ENCODE results near the gene TPSAB1. TPM values are rescaled to one million over a fixed set of nuclear protein-coding genes. Genes with fewer than 3 reads are reported as not detected.
"Not testable (repeated sequence)": the region's sequence is repeated elsewhere in the genome, so short reads cannot be mapped to it uniquely, and the experiment has no call there.

Gene TPSAB1
- polyA plus RNA-seq, 3 donors from 2014 or later: not detected

DNA sequence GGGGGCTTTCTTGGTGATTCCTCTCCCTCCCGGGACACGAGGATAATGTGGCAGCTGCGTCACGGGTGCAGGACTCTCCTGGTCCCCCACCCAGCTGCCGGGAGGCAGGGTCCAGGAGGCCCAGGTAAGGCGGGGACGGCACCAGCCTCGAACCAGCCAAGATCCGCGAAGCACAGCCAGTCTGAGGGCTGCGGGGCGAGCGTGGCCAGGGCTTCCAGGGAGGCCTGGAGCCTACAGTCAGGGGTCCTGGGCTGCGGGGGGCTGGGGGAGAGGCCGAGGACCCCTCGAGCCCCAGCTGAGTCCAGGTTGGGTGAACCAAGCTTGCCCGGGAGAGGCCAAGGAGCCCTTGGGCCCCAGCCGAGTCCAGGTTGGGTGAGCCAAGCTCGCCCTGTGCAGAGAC, 25.3 kb downstream of the TPSAB1 start:
- DNase-seq: no peak
- Mint-ChIP-seq H3K9me3 (no peaks in the 10 kb centered on the region), H3K27me3 (ENCODE audit: low read depth in 3 of 3) (peaks cover 2 to 3% (median 3%) of the 10 kb centered on the region in 3 donors), H3K4me3 (no peak overlapping the region), H3K36me3 (no peaks in the 10 kb centered on the region), H3K4me1 (no peaks in the 10 kb centered on the region), H3K27ac (no peak overlapping the region)

DNA sequence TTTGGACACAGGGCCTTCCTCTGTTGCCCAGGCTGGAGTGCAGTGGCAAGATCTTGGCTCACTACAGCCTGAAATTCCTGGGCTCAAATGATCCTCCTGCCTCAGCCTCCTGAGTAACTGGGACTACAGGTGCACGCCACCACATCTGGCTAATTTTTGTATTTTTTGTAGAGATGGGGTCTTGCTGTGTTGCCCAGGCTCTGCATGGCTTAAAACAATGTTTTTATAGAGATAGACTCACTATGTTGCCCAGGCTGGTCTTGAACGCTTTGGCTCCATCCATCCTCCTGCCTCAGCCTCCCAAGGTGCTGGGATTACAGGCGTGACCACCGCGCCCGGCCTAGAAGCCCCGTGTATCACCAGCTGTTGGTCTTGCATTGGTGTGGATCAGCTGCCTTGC, 28.9 kb downstream of the TPSAB1 start:
- H3K9me3 Mint-ChIP-seq; H3K27me3 Mint-ChIP-seq (ENCODE audit: low read depth in 3 of 3); H3K4me3 Mint-ChIP-seq; DNase-seq; H3K27ac Mint-ChIP-seq; H3K36me3 Mint-ChIP-seq; H3K4me1 Mint-ChIP-seq: not testable (repeated sequence)

DNA sequence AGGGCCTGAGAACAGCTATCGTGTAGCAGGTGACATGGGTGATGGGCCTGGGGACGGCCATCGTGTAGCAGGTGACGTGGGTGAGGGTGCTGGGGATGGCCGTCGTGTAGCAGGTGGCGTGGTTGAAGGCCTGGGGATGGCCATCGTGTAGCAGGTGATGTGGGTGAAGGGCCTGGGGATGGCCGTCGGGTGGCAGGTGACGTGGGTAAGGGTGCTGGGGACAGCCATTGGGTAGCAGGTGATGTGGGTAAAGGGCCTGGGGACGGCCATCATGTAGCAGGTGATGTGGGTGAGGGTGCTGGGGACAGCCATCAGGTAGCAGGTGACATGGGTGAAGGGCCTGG, 30.8 kb downstream of the TPSAB1 start:
- no peaks in the 10 kb centered on the region for H3K36me3 Mint-ChIP-seq
- no peak for DNase-seq
- H3K4me1 Mint-ChIP-seq: peaks cover 0 to 5% of the 10 kb centered on the region in 2 donors
- H3K27me3 Mint-ChIP-seq (ENCODE audit: low read depth in 3 of 3): peaks cover 3 to 7% (median 5%) of the 10 kb centered on the region in 3 donors
- no peak overlapping the region for H3K27ac Mint-ChIP-seq
- no peak overlapping the region for H3K4me3 Mint-ChIP-seq
- no peaks in the 10 kb centered on the region for H3K9me3 Mint-ChIP-seq

DNA sequence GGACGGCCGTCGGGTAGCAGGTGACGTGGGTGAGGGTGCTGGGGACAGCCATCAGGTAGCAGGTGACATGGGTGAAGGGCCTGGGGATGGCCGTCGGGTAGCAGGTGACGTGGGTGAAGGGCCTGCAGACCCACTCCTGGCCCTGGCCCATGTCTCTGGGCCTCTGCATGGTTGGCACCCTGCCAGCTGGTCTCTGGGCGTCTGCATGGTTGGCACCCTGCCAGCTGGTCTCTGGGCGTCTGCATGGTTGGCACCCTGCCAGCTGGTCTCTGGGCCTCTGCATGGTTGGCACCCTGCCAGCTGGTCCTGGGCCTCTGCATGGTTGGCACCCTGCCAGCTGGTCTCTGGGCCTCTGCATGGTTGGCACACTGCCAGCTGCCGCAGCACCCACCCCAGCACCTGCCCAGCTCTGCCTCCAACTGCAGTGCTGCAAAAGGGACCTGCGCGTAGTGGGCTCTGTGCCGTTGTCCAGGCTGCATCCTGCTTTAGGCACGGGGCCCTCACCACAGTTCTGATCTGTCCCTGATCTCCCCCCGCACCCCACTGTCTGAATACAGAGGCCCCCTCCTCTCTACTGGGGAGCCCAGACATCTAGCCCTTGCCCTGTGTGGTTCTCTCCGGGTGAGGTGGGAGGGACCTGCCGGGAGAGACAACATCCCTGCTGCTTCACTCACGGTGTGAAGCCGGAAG, 31.4 kb downstream of the TPSAB1 start:
- not testable (repeated sequence) for H3K4me3 Mint-ChIP-seq; H3K27ac Mint-ChIP-seq; H3K9me3 Mint-ChIP-seq; H3K4me1 Mint-ChIP-seq; H3K27me3 Mint-ChIP-seq (ENCODE audit: low read depth in 3 of 3); H3K36me3 Mint-ChIP-seq
- peak in 1 of 3 donors; percentile 13 for DNase-seq

DNA sequence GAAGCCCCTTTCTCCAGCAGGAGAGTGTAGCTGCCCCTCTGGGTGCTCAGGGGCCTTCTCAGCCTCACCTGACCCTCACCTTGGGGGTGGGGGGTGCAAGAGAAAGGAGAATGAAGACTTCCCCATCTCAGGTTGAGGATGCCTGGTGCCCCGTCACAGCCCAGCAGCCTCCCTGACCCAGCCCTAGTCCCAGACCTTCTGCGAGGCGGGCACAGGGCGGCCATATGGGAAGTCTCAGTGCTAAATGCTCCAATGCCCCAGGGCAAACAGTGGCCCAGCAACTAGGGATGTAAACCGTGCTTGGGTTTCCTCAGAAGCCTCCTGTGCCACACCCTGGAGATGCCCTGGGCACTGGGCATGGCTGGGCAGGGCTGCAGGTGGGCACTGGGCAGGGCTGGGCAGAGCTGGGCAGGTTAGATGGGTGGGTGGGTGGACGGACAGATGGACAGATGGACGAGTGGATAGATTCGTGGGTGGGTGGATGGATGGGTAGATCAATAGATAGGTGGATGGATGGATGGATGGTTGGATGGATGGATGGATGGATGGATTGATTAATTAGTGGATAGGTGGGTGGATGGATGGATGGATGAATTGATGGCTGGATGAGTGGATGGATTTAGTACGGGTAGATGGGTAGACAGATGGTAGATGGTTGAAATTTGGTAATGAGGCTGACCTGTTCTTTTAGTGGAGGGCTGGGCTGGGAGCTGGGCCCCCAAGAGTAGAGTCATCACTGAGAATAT, 32.1 kb downstream of the TPSAB1 start:
- Mint-ChIP-seq H3K4me3 (no peak overlapping the region), H3K4me1 (peaks cover 0 to 5% of the 10 kb centered on the region in 2 donors), H3K27me3 (ENCODE audit: low read depth in 3 of 3) (peaks cover 2 to 7% (median 5%) of the 10 kb centered on the region in 3 donors), H3K27ac (peak overlapping the region in 1 of 6 donors; percentile 30), H3K36me3 (no peaks in the 10 kb centered on the region), H3K9me3 (no peaks in the 10 kb centered on the region)
- DNase-seq: no peak

DNA sequence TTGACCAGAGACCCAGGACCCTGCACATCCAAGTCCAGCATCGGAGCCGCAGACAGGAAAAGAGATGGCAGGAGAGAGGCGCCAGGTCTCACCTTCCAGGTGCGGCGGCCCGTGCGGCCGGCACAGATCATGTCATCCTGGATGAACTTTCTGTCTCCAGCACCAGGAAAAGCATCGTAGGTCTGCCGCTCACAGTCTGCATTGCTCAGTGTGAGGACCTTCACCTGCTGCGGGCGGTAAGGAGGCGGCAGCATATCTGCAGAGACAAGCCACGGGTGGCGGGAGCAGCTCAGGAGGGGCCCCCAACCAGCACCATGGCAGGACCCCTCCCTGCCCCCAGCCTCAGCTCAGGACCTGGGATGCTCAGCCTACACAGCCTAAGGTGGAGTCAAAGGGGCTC, 33.3 kb downstream of the TPSAB1 start:
- H3K4me3 Mint-ChIP-seq: no peak overlapping the region
- H3K27me3 Mint-ChIP-seq (ENCODE audit: low read depth in 3 of 3): peaks cover 2 to 7% (median 5%) of the 10 kb centered on the region in 3 donors
- H3K27ac Mint-ChIP-seq: no peak overlapping the region
- no peak for DNase-seq
- H3K4me1 Mint-ChIP-seq: peaks cover 0 to 5% of the 10 kb centered on the region in 2 donors
- H3K9me3 Mint-ChIP-seq: no peaks in the 10 kb centered on the region
- no peaks in the 10 kb centered on the region for H3K36me3 Mint-ChIP-seq

DNA sequence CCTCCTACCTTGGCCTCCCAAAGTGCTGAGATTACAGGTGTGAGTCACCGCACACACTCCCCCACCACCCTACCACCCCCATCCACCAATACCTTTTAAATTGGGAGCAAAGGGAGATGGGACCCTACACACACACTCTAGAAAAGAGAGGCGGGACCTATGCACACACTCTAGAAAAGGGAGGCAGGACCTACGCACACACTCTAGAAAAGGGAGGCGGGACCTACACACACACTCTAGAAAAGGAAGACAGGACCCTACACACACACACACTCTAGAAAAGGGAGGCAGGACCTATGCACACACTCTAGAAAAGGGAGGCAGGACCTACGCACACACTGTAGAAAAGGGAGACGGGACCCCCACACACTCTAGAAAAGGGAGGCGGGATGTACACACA, 34.3 kb downstream of the TPSAB1 start:
- DNase-seq: no peak
- Mint-ChIP-seq H3K27me3 (ENCODE audit: low read depth in 3 of 3) (peaks cover 2 to 7% (median 5%) of the 10 kb centered on the region in 3 donors), H3K36me3 (no peaks in the 10 kb centered on the region), H3K9me3 (no peaks in the 10 kb centered on the region), H3K4me3 (no peak overlapping the region), H3K27ac (no peak overlapping the region), H3K4me1 (peaks cover 0 to 5% of the 10 kb centered on the region in 2 donors)

DNA sequence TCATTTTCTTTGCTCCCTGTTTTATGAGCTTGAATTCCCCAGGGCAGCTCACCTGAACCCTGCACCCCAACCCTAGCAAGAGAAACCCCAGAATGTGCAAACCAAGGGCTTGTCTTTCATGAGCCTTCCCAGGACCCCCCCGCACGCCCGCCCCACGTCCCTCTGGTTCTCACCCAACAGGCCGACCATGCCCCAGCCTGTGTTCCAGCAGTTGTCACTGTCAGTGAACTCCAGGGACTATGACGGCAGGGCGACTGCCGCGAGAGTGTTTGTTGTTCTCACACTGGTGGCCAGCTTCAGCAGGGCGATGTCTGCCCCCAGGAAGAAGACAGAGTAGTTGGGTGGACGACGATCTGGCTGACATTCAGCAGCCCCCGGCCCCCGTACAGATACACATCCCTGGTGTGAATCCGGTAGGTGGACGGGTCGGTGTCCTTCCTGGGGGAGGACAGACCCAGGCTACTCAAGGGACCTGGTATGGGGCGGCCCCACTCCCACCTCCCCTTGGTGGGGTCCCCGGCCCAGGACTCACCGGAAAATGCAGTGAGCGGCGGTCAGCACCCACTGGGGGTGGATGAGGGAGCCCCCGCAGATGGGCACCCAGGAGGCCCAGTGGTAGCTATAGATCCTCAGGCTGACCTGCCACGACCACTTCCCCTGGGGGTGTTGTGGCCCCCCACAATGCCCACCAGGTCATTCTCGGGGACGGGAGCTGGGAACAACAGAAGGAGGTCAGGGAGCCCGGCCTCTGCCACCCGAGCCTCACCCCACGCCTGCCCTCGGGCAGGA, 35.5 kb downstream of the TPSAB1 start:
- H3K4me1 Mint-ChIP-seq: peaks cover 0 to 5% of the 10 kb centered on the region in 2 donors
- H3K9me3 Mint-ChIP-seq: no peaks in the 10 kb centered on the region
- H3K36me3 Mint-ChIP-seq: no peaks in the 10 kb centered on the region
- H3K4me3 Mint-ChIP-seq: no peak overlapping the region
- no peak overlapping the region for H3K27ac Mint-ChIP-seq
- H3K27me3 Mint-ChIP-seq (ENCODE audit: low read depth in 3 of 3): peaks cover 0 to 7% (median 5%) of the 10 kb centered on the region in 3 donors
- DNase-seq: no peak

DNA sequence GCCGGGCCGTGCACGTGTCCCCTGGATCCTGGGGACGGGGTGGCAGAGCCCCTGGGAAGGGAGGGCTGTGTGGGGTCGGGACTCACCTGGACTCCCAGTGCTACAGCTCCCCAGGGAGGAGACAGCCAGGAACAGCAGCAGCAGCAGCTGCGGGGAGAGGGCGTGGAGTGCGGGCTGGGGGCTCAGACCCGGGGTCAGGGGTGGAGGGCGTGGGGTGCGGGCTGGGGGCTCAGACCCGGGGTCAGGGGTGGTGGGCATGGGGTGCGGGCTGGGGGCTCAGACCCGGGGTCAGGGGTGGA, 36.0 kb downstream of the TPSAB1 start:
- H3K9me3 Mint-ChIP-seq: no peaks in the 10 kb centered on the region

DNA sequence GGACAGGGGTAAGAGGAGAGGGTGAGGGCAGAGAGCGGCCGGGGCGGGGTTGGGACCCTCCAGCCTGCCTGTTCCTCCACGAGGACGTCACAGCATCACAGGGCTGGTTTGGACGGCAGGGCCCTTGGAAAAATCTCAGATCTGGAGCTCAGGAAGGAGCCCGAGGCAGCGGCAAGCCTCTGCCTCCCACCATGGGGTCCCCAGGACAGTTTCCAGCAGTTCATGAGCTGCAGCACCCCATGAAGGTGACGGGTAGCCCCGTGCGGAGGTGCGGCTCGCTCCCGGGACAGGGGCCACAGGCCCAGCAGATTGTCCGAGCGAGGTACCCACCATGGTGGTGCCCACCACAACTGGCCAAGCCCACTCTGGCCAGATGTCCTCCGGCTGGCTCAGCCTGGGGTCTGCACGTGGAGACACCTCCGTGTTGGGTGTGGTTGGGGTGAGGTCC, 36.7 kb downstream of the TPSAB1 start:
- Mint-ChIP-seq H3K4me1 (peaks cover 0 to 2% of the 10 kb centered on the region in 2 donors), H3K4me3 (no peak overlapping the region), H3K27me3 (ENCODE audit: low read depth in 3 of 3) (peaks cover 0 to 7% (median 5%) of the 10 kb centered on the region in 3 donors), H3K27ac (no peak overlapping the region), H3K36me3 (no peaks in the 10 kb centered on the region), H3K9me3 (no peaks in the 10 kb centered on the region)
- no peak for DNase-seq

More for the DNA sequence above, 36.0 kb downstream of the TPSAB1 start:
- no peak for DNase-seq
- Mint-ChIP-seq H3K27me3 (ENCODE audit: low read depth in 3 of 3) (peaks cover 0 to 7% (median 5%) of the 10 kb centered on the region in 3 donors), H3K4me1 (peaks cover 0 to 4% of the 10 kb centered on the region in 2 donors), H3K4me3 (no peak overlapping the region), H3K36me3 (no peaks in the 10 kb centered on the region), H3K27ac (no peak overlapping the region)

DNA sequence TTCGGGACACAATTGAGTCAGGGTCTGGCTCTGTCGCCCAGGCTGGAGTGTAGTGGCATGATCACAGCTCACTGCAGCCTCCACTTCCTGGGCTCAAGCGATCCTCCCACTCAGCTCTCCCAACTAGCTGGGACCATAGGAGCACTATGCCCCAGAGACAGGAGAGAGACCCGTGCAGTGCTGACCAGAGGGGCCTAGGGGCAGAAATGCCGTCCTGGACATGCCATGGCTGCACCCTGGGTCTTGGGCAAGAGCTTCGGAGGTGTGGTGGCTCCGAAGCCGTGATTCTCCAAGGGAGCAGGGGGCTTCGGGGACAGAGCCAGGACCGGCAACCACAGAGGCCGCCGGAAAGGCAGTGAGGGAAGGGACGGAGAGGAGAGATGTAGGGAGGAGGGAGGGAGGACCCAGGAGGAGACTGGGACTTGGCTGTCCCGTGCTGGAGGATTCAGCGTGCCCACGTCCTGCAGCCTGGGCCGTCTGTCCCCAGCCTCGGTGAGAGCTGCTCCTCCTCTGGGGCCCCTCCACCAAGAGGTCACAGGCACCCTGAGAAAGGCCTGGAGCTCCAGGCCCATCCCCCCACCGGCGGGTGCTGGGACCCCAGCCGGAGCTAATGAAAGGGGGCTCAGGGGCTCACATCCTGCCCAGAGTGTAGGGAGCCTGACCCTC, 37.2 kb downstream of the TPSAB1 start:
- Mint-ChIP-seq H3K4me1 (no peaks in the 10 kb centered on the region), H3K4me3 (no peak overlapping the region), H3K27ac (no peak overlapping the region), H3K36me3 (no peaks in the 10 kb centered on the region), H3K27me3 (ENCODE audit: low read depth in 3 of 3) (peaks cover 0 to 7% (median 4%) of the 10 kb centered on the region in 3 donors), H3K9me3 (no peaks in the 10 kb centered on the region)
- no peak for DNase-seq

DNA sequence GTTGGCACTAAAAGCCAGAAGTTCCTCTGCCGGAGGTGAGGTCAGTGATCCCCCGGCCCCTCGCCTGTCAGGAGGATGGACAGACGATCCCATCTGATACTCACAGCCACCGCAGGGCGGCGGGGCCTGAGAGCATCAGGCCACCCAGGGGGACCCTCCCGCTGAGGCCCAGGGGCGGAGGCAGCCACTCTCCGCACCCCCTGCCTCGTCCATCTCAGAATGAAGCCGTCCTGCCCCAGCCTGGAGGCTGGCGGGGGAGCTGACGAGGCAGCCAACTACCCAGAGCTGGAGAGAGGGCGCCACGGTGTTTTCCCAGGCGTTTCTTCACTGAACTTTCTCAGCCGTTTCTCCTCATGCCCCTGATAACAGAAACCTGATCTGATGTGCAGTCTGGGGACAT, 38.0 kb downstream of the TPSAB1 start:
- Mint-ChIP-seq H3K36me3 (no peaks in the 10 kb centered on the region), H3K27me3 (ENCODE audit: low read depth in 3 of 3) (peaks cover 0 to 7% (median 2%) of the 10 kb centered on the region in 3 donors), H3K4me3 (no peak overlapping the region), H3K4me1 (no peaks in the 10 kb centered on the region), H3K27ac (no peak overlapping the region), H3K9me3 (no peaks in the 10 kb centered on the region)
- no peak for DNase-seq

DNA sequence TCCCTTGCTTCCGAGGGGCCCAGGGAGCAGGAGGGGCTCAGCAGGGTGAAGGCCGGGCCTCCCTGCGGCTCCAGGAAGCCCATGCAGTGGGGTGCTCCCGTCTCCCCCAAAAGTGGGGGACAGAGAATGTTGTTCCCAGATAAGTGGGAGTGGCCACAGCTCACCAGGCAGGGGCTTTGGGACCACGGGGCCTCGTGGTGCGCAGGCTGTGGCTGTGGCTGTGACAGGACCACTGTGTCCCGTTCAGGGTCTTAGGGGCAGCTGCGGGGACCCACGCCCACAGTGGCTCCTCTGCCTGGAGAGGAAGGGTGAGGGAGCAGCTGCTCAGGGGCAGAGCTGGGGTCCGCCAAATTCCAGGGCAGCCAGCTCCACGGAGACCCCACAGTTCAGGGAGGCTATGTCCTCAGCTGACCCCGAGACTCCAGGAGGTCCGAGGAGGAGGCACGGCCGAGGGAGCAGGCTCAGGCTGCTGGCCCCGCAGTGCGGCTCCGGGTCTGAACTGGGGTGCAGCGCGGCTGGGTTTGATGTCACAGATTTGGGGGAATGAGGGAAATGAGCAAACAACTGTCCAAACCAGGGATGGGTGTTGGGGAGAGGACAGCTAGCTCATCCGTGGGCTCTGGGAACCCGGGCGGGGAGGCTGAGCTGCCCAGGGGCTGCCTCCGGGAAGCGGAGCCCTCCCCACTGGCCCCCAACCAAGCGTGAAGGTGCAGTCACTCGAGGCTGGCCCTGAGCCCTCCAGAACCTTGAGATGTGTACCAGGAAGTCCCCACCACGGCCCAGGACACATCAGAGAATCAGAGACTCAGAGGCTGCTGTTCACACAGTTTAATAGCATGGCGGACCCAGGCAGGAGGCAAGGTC, 38.8 kb downstream of the TPSAB1 start:
- Mint-ChIP-seq H3K27me3 (ENCODE audit: low read depth in 3 of 3) (peaks cover under 1 to 7% (median 4%) of the 10 kb centered on the region in 3 donors), H3K36me3 (no peaks in the 10 kb centered on the region), H3K4me1 (no peaks in the 10 kb centered on the region), H3K27ac (no peak overlapping the region), H3K4me3 (no peak overlapping the region), H3K9me3 (no peaks in the 10 kb centered on the region)
- no peak for DNase-seq
